T1000 (cell line): Measurements from ENCODE around the gene TRIP6.

Experiments used
- DNase-seq: peaks from one replicate; lab custom pipeline; 2025; ENCODE audit warnings: mixed read lengths; lab: John Stamatoyannopoulos, UW

TRIP6 gene

GRCh38 chr7:100874577-100875355, 7.6 kb downstream of the TRIP6 start, which contains the start of gene SRRT:
TSS of gene SRRT (plus strand) at chr7:100875103. CDS start at chr7:100875591, 488 bp downstream.
- peak; percentile 88 for DNase-seq

GRCh38 chr7:100875356-100875751, 8.2 kb downstream of the TRIP6 start:
- DNase-seq: no peak

GRCh38 chr7:100878013-100878412, 10.8 kb downstream of the TRIP6 start:
- no peak for DNase-seq

GRCh38 chr7:100878685-100879084, 11.5 kb downstream of the TRIP6 start:
- DNase-seq: no peak

GRCh38 chr7:100879685-100880261, 12.6 kb downstream of the TRIP6 start:
- no peak for DNase-seq

- no peak for DNase-seq
These were observed 13.5 kb downstream of the TRIP6 start for GRCh38 chr7:100880645-100881044.

GRCh38 chr7:100881136-100881535, 13.9 kb downstream of the TRIP6 start:
- no peak for DNase-seq

GRCh38 chr7:100882201-100882600, 15.0 kb downstream of the TRIP6 start:
- no peak for DNase-seq

GRCh38 chr7:100882785-100883526, 15.8 kb downstream of the TRIP6 start:
- no peak for DNase-seq

- DNase-seq: no peak
These were observed 17.7 kb downstream of the TRIP6 start for GRCh38 chr7:100884736-100885439.

GRCh38 chr7:100885440-100886141, 18.4 kb downstream of the TRIP6 start:
- no peak for DNase-seq

GRCh38 chr7:100886142-100886935, 19.2 kb downstream of the TRIP6 start:
- no peak for DNase-seq

GRCh38 chr7:100886936-100887515, 19.8 kb downstream of the TRIP6 start:
- peak; percentile 9 for DNase-seq

GRCh38 chr7:100887516-100888290, 20.5 kb downstream of the TRIP6 start:
- DNase-seq: no peak

- no peak for DNase-seq
These were observed 21.3 kb downstream of the TRIP6 start for GRCh38 chr7:100888291-100888987.

- DNase-seq: peak; percentile 58
These were observed 22.0 kb downstream of the TRIP6 start, which contains the start of gene UFSP1 for GRCh38 chr7:100888988-100889750. TSS of gene UFSP1 (minus strand) at chr7:100889715. CDS start at chr7:100889271, 444 bp downstream.

- no peak for DNase-seq
These were observed 23.7 kb downstream of the TRIP6 start for GRCh38 chr7:100890653-100891567.
